Activated naive CD8-positive, alpha-beta T cell (primary cell): ENCODE measurements around the gene ARHGEF11.
"Not testable (repeated sequence)": the region's sequence is repeated elsewhere in the genome, so short reads cannot be mapped to it uniquely, and the experiment has no call there.

Experiments used
- H3K27ac Mint-ChIP-seq: one replicate; pipeline ENCODE4 v1.8.0; 2021; ENCODE audit warnings: mixed read lengths
- H3K27me3 Mint-ChIP-seq: one replicate; pipeline ENCODE4 v1.8.0; 2021; ENCODE audit warnings: mixed read lengths
- H3K36me3 Mint-ChIP-seq: one replicate; pipeline ENCODE4 v1.8.0; 2021; ENCODE audit warnings: mixed read lengths
- H3K4me1 Mint-ChIP-seq: one replicate; pipeline ENCODE4 v1.8.0; 2021; ENCODE audit warnings: low read depth, mixed read lengths
- H3K4me3 Mint-ChIP-seq: one replicate; pipeline ENCODE4 v1.8.0; 2021; ENCODE audit warnings: mild to moderate bottlenecking, mixed read lengths
- H3K9me3 Mint-ChIP-seq: one replicate; pipeline ENCODE4 v1.8.0; 2021; ENCODE audit warnings: low read depth, mixed read lengths

Gene ARHGEF11

GRCh38 chr1:157077394-157077793, 31.9 kb upstream of the ARHGEF11 start:
- Mint-ChIP-seq H3K27ac (no peak overlapping the region), H3K27me3 (peaks cover 27% of the 10 kb centered on the region), H3K4me3 (no peak overlapping the region), H3K9me3 (no peaks in the 10 kb centered on the region), H3K36me3 (no peaks in the 10 kb centered on the region), H3K4me1 (no peaks in the 10 kb centered on the region)

GRCh38 chr1:157073944-157074685, 28.6 kb upstream of the ARHGEF11 start:
- H3K36me3 Mint-ChIP-seq = no peaks in the 10 kb centered on the region
- H3K9me3 Mint-ChIP-seq = no peaks in the 10 kb centered on the region
- H3K27ac Mint-ChIP-seq = no peak overlapping the region
- H3K27me3 Mint-ChIP-seq = peaks cover 26% of the 10 kb centered on the region
- H3K4me1 Mint-ChIP-seq = no peaks in the 10 kb centered on the region
- no peak overlapping the region for H3K4me3 Mint-ChIP-seq

GRCh38 chr1:157069601-157070000, 24.1 kb upstream of the ARHGEF11 start:
- no peaks in the 10 kb centered on the region for H3K9me3 Mint-ChIP-seq
- no peak overlapping the region for H3K4me3 Mint-ChIP-seq
- peaks cover 2% of the 10 kb centered on the region for H3K36me3 Mint-ChIP-seq
- peaks cover 26% of the 10 kb centered on the region for H3K27me3 Mint-ChIP-seq
- H3K27ac Mint-ChIP-seq = no peak overlapping the region
- H3K4me1 Mint-ChIP-seq = no peaks in the 10 kb centered on the region

- H3K27me3 Mint-ChIP-seq = peaks cover 38% of the 10 kb centered on the region
- not testable (repeated sequence) for H3K4me3 Mint-ChIP-seq, H3K27ac Mint-ChIP-seq, H3K36me3 Mint-ChIP-seq, H3K9me3 Mint-ChIP-seq, H3K4me1 Mint-ChIP-seq
Observed at GRCh38 chr1:157059241-157059640, 13.7 kb upstream of the ARHGEF11 start.

GRCh38 chr1:157056269-157056668, 10.7 kb upstream of the ARHGEF11 start:
- Mint-ChIP-seq H3K4me3 (no peak overlapping the region), H3K9me3 (peaks cover 11% of the 10 kb centered on the region), H3K27me3 (peaks cover 48% of the 10 kb centered on the region), H3K27ac (peak overlapping the region; percentile 41), H3K4me1 (no peaks in the 10 kb centered on the region), H3K36me3 (peaks cover 8% of the 10 kb centered on the region)

- not testable (repeated sequence) for H3K27ac Mint-ChIP-seq, H3K4me1 Mint-ChIP-seq, H3K9me3 Mint-ChIP-seq
Observed at GRCh38 chr1:157055729-157056128, 10.2 kb upstream of the ARHGEF11 start.

GRCh38 chr1:157050836-157051235, 5.3 kb upstream of the ARHGEF11 start:
- peaks cover 4% of the 10 kb centered on the region for H3K36me3 Mint-ChIP-seq
- peaks cover 10% of the 10 kb centered on the region for H3K4me1 Mint-ChIP-seq
- H3K27ac Mint-ChIP-seq = no peak overlapping the region
- peaks cover 56% of the 10 kb centered on the region for H3K27me3 Mint-ChIP-seq
- H3K4me3 Mint-ChIP-seq = no peak overlapping the region
- H3K9me3 Mint-ChIP-seq = peaks cover 5% of the 10 kb centered on the region

More at GRCh38 chr1:157055729-157056128, 10.2 kb upstream of the ARHGEF11 start:
- peaks cover 48% of the 10 kb centered on the region for H3K27me3 Mint-ChIP-seq
- H3K4me3 Mint-ChIP-seq, H3K36me3 Mint-ChIP-seq: not testable (repeated sequence)

- Mint-ChIP-seq H3K9me3 (peaks cover 1% of the 10 kb centered on the region), H3K4me3 (peak overlapping the region; percentile 61), H3K4me1 (peaks cover 16% of the 10 kb centered on the region), H3K27ac (no peak overlapping the region), H3K36me3 (peaks cover under 1% of the 10 kb centered on the region), H3K27me3 (peaks cover 60% of the 10 kb centered on the region)
Observed at GRCh38 chr1:157047062-157047410, 1.5 kb upstream of the ARHGEF11 start.

- Mint-ChIP-seq H3K27me3 (peaks cover 46% of the 10 kb centered on the region), H3K9me3 (no peaks in the 10 kb centered on the region), H3K27ac (no peak overlapping the region), H3K4me1 (peaks cover 16% of the 10 kb centered on the region), H3K4me3 (peak overlapping the region; percentile 44), H3K36me3 (no peaks in the 10 kb centered on the region)
Observed at GRCh38 chr1:157044326-157044725, 1.2 kb downstream of the ARHGEF11 start.

GRCh38 chr1:157043685-157044084, 1.9 kb downstream of the ARHGEF11 start:
- no peaks in the 10 kb centered on the region for H3K36me3 Mint-ChIP-seq
- H3K4me1 Mint-ChIP-seq = peaks cover 16% of the 10 kb centered on the region
- H3K27me3 Mint-ChIP-seq = peaks cover 46% of the 10 kb centered on the region
- no peak overlapping the region for H3K4me3 Mint-ChIP-seq
- H3K27ac Mint-ChIP-seq = no peak overlapping the region
- H3K9me3 Mint-ChIP-seq = no peaks in the 10 kb centered on the region

GRCh38 chr1:157042846-157043245, 2.7 kb downstream of the ARHGEF11 start:
- Mint-ChIP-seq H3K27ac (no peak overlapping the region), H3K4me3 (no peak overlapping the region), H3K27me3 (peaks cover 40% of the 10 kb centered on the region), H3K36me3 (no peaks in the 10 kb centered on the region), H3K9me3 (no peaks in the 10 kb centered on the region), H3K4me1 (peaks cover 16% of the 10 kb centered on the region)

- Mint-ChIP-seq H3K36me3 (no peaks in the 10 kb centered on the region), H3K4me3 (no peak overlapping the region), H3K9me3 (no peaks in the 10 kb centered on the region), H3K4me1 (peaks cover 6% of the 10 kb centered on the region), H3K27ac (no peak overlapping the region), H3K27me3 (peaks cover 34% of the 10 kb centered on the region)
Observed at GRCh38 chr1:157040802-157041201, 4.7 kb downstream of the ARHGEF11 start.

- Mint-ChIP-seq H3K27ac (no peak overlapping the region), H3K27me3 (peaks cover 16% of the 10 kb centered on the region), H3K9me3 (no peaks in the 10 kb centered on the region), H3K36me3 (no peaks in the 10 kb centered on the region), H3K4me3 (no peak overlapping the region), H3K4me1 (no peaks in the 10 kb centered on the region)
Observed at GRCh38 chr1:157035121-157035520, 10.4 kb downstream of the ARHGEF11 start.

GRCh38 chr1:157034137-157034800, 11.3 kb downstream of the ARHGEF11 start:
- Mint-ChIP-seq H3K4me1 (no peaks in the 10 kb centered on the region), H3K36me3 (no peaks in the 10 kb centered on the region), H3K4me3 (no peak overlapping the region), H3K27me3 (peaks cover 14% of the 10 kb centered on the region), H3K27ac (no peak overlapping the region), H3K9me3 (no peaks in the 10 kb centered on the region)

GRCh38 chr1:157033357-157033876, 12.1 kb downstream of the ARHGEF11 start:
- Mint-ChIP-seq H3K27me3 (peaks cover 11% of the 10 kb centered on the region), H3K4me1 (no peaks in the 10 kb centered on the region), H3K36me3 (no peaks in the 10 kb centered on the region), H3K4me3 (no peak overlapping the region), H3K27ac (no peak overlapping the region), H3K9me3 (no peaks in the 10 kb centered on the region)
